GM23338 (cell line): ENCODE data around the gene APELA. TPM values are rescaled to one million over a fixed set of nuclear protein-coding genes. Genes with fewer than 3 reads are reported as not detected.
A peak's percentile ranks its signal among the peaks of the same experiment; 100 is the strongest.

Experiments used
- ATAC-seq: fragments of 200-7000 bp; cut with Tn5 transposase; 3 replicates; pipeline ENCODE4 v1.9.1; 2020
- DNase-seq: peaks from one replicate; pipeline ENCODE4 v3.0.0-alpha.2; 2015; ENCODE audit warnings: low spot score
- H2AFZ ChIP-seq: fragments of 200-600 bp; sonication (generic); 2 replicates; pipeline ENCODE4 v1.8.0; 2016; ENCODE audit warnings: antibody characterized with exemption, mild to moderate bottlenecking, moderate library complexity
- H3F3A ChIP-seq: fragments of 200-600 bp; sonication (generic); replicated peaks from 2 replicates; pipeline ENCODE4 v1.8.0; 2017; ENCODE audit warnings: antibody characterized with exemption, mixed run types, low read depth
- H3K27ac ChIP-seq: fragments of 200-600 bp; sonication (generic); 2 replicates; pipeline ENCODE4 v1.6.1; 2016; ENCODE audit warnings: low read depth
- H3K27me3 ChIP-seq: fragments of 200-600 bp; sonication (generic); 2 replicates; pipeline ENCODE4 v1.8.0; 2016; ENCODE audit warnings: mild to moderate bottlenecking, mixed run types, moderate library complexity; ENCODE audit not compliant: insufficient read depth
- H3K36me3 ChIP-seq: fragments of 200-600 bp; sonication (generic); 2 replicates; pipeline ENCODE4 v1.8.0; 2016; ENCODE audit warnings: mild to moderate bottlenecking; ENCODE audit not compliant: insufficient read depth
- H3K4me1 ChIP-seq: fragments of 200-600 bp; sonication (generic); 2 replicates; pipeline ENCODE4 v1.8.0; 2016; ENCODE audit warnings: mild to moderate bottlenecking, moderate library complexity; ENCODE audit not compliant: insufficient read depth
- H3K4me2 ChIP-seq: fragments of 200-600 bp; sonication (generic); 2 replicates; pipeline ENCODE4 v1.7.1; 2017; ENCODE audit warnings: mixed run types
- H3K4me3 ChIP-seq: fragments of 200-600 bp; sonication (generic); 2 replicates; pipeline ENCODE4 v1.6.1; 2016; ENCODE audit warnings: mixed run types
- H3K79me2 ChIP-seq: fragments of 200-600 bp; sonication (generic); replicated peaks from 2 replicates; pipeline ENCODE4 v1.8.0; 2017; ENCODE audit warnings: mild to moderate bottlenecking; ENCODE audit not compliant: insufficient read depth
- H3K9me2 ChIP-seq: fragments of 200-600 bp; sonication (generic); 2 replicates; pipeline ENCODE4 v1.8.0; 2017; ENCODE audit not compliant: insufficient read depth
- H4K20me1 ChIP-seq: fragments of 200-600 bp; sonication (generic); replicated peaks from 2 replicates; pipeline ENCODE4 v1.8.0; 2017; ENCODE audit warnings: mild to moderate bottlenecking; ENCODE audit not compliant: insufficient read depth
- H3K27ac Mint-ChIP-seq: 2 replicates; pipeline ENCODE4 v1.8.0; 2020; ENCODE audit warnings: inconsistent platforms, mild to moderate bottlenecking, moderate library complexity, mixed read lengths
- H3K27me3 Mint-ChIP-seq: 3 replicates; pipeline ENCODE4 v1.8.0; 2022; ENCODE audit warnings: low read depth, mild to moderate bottlenecking, moderate library complexity, mixed read lengths, inconsistent platforms; ENCODE audit not compliant: insufficient read depth, poor library complexity
- H3K36me3 Mint-ChIP-seq: 3 replicates; pipeline ENCODE4 v1.8.0; 2021; ENCODE audit warnings: low read depth, mild to moderate bottlenecking, inconsistent platforms, moderate library complexity, mixed read lengths
- H3K4me1 Mint-ChIP-seq: 3 replicates; pipeline ENCODE4 v1.8.0; 2020; ENCODE audit warnings: mild to moderate bottlenecking, inconsistent platforms, mixed read lengths
- H3K4me3 Mint-ChIP-seq: 3 replicates; pipeline ENCODE4 v1.8.0; 2021; ENCODE audit warnings: moderate library complexity, mild to moderate bottlenecking, inconsistent platforms, mixed read lengths
- H3K9me3 Mint-ChIP-seq: 3 replicates; pipeline ENCODE4 v1.8.0; 2020; ENCODE audit warnings: moderate library complexity, mild to moderate bottlenecking, inconsistent platforms, mixed read lengths
- CREB1 ChIP-seq: fragments of 250-450 bp; sonication (Bioruptor Pico); IDR thresholded peaks from 2 replicates; pipeline ENCODE4 v1.5.0; 2020; ENCODE audit warnings: low read depth, mild to moderate bottlenecking, moderate library complexity
- EZH2 ChIP-seq: fragments of 200-600 bp; sonication (generic); IDR thresholded peaks from one replicate; pipeline ENCODE4 v1.8.0; 2017; ENCODE audit warnings: antibody characterized with exemption, mild to moderate bottlenecking, low read depth; ENCODE audit not compliant: unreplicated experiment
- POLR2AphosphoS5 ChIP-seq: IDR thresholded peaks from 2 replicates; pipeline ENCODE4 v1.6.1; 2016; ENCODE audit warnings: antibody characterized with exemption, low read depth
- STAT1 ChIP-seq: IDR thresholded peaks from one replicate; pipeline ENCODE4 v1.6.1; 2016; ENCODE audit warnings: antibody characterized with exemption; ENCODE audit not compliant: unreplicated experiment
- ZNF114 ChIP-seq: fragments of 250-450 bp; sonication (Bioruptor Pico); IDR thresholded peaks from 2 replicates; pipeline ENCODE4 v1.5.0; 2020; ENCODE audit warnings: mild to moderate bottlenecking, moderate library complexity
- polyA plus RNA-seq: library from polyadenylated mRNA; unstranded; fragments of >200 nt; fragmentation: Nextera tagmentation; extraction: Ambion mirVana; gene quantifications from 2 replicates; pipeline ENCODE4 v1.2.1, GENCODE V29; 2016
- total RNA-seq: library from RNA; depleted of rRNA; stranded (reverse); fragments of >200 nt; shearing (Covaris generic); gene quantifications from 2 replicates; pipeline ENCODE4 v1.2.3, GENCODE V29; 2014
- TF ChIP-seq, protein P1 (sequence below): IDR thresholded peaks from one replicate; pipeline ENCODE4 v1.6.1; 2018; ENCODE audit warnings: antibody characterized with exemption; ENCODE audit not compliant: unreplicated experiment
- TF ChIP-seq, protein P2 (sequence below): IDR thresholded peaks from 2 replicates; pipeline ENCODE4 v1.6.1; 2016; ENCODE audit warnings: antibody characterized with exemption

Gene APELA
- total and polyA plus RNA-seq, 2 experiments from 2014 or later = 114 to 213 TPM

DNA sequence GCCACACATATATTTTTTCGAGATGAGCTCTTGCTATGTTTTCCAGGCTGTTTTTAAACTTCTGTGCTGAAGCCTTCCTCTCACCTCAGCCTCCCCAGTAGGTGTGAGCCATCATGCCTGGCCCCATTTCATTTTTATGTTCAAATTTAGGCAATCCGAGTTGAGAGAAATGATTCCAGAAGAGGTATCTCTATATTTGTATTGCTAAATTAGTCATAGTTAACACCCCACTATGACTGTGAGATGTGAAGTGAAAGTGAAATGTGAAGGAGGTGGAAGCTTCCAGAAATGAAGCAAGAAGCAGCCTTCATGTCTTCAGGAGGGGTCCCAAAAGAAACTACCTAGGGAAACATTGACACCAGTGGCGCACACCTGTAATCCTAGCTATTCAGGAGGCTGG, 17.7 kb downstream of the APELA start:
- Histone ChIP-seq H3K27ac (0 out of 2 replicates have a peak overlapping the region, but pooled peaks have one; percentile 47), H3K79me2 (peaks cover 51% of the 10 kb centered on the region), H3F3A (peaks cover 7% of the 10 kb centered on the region; the same call in 1 of the 2 replicates), H3K27me3 (no peaks in the 10 kb centered on the region), H3K36me3 (peaks cover 27% of the 10 kb centered on the region), H3K4me1 (peaks cover 22% of the 10 kb centered on the region), H2AFZ (no peak overlapping the region), H3K4me2 (no peak overlapping the region), H3K9me2 (no peaks in the 10 kb centered on the region), H4K20me1 (peaks cover 13% of the 10 kb centered on the region), H3K4me3 (no peak overlapping the region)
- Mint-ChIP-seq H3K4me1 (peaks cover 10% of the 10 kb centered on the region; the same call in 2 of the 3 replicates), H3K27ac (no peak overlapping the region), H3K4me3 (no peak overlapping the region), H3K27me3 (no peaks in the 10 kb centered on the region), H3K36me3 (peaks cover 45% of the 10 kb centered on the region), H3K9me3 (no peaks in the 10 kb centered on the region; the same call in 2 of the 3 replicates)
- no peak for TF ChIP-seq POLR2AphosphoS5
- TF ChIP-seq, protein P1, sequence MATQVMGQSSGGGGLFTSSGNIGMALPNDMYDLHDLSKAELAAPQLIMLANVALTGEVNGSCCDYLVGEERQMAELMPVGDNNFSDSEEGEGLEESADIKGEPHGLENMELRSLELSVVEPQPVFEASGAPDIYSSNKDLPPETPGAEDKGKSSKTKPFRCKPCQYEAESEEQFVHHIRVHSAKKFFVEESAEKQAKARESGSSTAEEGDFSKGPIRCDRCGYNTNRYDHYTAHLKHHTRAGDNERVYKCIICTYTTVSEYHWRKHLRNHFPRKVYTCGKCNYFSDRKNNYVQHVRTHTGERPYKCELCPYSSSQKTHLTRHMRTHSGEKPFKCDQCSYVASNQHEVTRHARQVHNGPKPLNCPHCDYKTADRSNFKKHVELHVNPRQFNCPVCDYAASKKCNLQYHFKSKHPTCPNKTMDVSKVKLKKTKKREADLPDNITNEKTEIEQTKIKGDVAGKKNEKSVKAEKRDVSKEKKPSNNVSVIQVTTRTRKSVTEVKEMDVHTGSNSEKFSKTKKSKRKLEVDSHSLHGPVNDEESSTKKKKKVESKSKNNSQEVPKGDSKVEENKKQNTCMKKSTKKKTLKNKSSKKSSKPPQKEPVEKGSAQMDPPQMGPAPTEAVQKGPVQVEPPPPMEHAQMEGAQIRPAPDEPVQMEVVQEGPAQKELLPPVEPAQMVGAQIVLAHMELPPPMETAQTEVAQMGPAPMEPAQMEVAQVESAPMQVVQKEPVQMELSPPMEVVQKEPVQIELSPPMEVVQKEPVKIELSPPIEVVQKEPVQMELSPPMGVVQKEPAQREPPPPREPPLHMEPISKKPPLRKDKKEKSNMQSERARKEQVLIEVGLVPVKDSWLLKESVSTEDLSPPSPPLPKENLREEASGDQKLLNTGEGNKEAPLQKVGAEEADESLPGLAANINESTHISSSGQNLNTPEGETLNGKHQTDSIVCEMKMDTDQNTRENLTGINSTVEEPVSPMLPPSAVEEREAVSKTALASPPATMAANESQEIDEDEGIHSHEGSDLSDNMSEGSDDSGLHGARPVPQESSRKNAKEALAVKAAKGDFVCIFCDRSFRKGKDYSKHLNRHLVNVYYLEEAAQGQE = no peak
- TF ChIP-seq EZH2 = no peak
- ATAC-seq (no peak), DNase-seq (no peak)

GRCh38 chr4:164902608-164903007, 25.6 kb downstream of the APELA start:
- no peak overlapping the region for H3K27ac Mint-ChIP-seq
- H3K9me3 Mint-ChIP-seq = no peaks in the 10 kb centered on the region
- H3K27me3 Mint-ChIP-seq = peaks cover 3% of the 10 kb centered on the region
- no peak for DNase-seq
- no peak overlapping the region for H3K4me3 Mint-ChIP-seq
- Histone ChIP-seq H3K4me2 (no peak overlapping the region), H3K79me2 (no peaks in the 10 kb centered on the region), H3K27me3 (no peaks in the 10 kb centered on the region), H4K20me1 (no peaks in the 10 kb centered on the region), H3K4me3 (no peak overlapping the region), H3K36me3 (peaks cover 3% of the 10 kb centered on the region; the same call in 1 of the 2 replicates), H3K27ac (no peak overlapping the region), H3K9me2 (0 out of 2 replicates have a peak, but pooled peaks cover 10% of the 10 kb centered on the region), H3F3A (0 out of 2 replicates have a peak, but pooled peaks cover 7% of the 10 kb centered on the region), H2AFZ (no peak overlapping the region), H3K4me1 (peaks cover 11% of the 10 kb centered on the region; the same call in 1 of the 2 replicates)
- peaks cover 13% of the 10 kb centered on the region for H3K36me3 Mint-ChIP-seq
- H3K4me1 Mint-ChIP-seq = peaks cover 17% of the 10 kb centered on the region
- ATAC-seq = no peak
- TF ChIP-seq, protein P2, sequence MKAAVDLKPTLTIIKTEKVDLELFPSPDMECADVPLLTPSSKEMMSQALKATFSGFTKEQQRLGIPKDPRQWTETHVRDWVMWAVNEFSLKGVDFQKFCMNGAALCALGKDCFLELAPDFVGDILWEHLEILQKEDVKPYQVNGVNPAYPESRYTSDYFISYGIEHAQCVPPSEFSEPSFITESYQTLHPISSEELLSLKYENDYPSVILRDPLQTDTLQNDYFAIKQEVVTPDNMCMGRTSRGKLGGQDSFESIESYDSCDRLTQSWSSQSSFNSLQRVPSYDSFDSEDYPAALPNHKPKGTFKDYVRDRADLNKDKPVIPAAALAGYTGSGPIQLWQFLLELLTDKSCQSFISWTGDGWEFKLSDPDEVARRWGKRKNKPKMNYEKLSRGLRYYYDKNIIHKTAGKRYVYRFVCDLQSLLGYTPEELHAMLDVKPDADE = no peak
- TF ChIP-seq EZH2 (no peak), CREB1 (CRISPR knock-in tag) (no peak), ZNF114 (CRISPR knock-in tag) (no peak), STAT1 (no peak)
